Lower leg skin (tissue), 3 donors: Measurements from ENCODE around the gene NBAS.

Source experiments
- POLR2A ChIP-seq, 2 donors: fragments of 450-650 bp; IDR thresholded peaks; one replicate each; pipeline ENCODE4 v1.6.1; 2016 to 2017; ENCODE audit warnings: antibody characterized with exemption in 2 of 2, mild to moderate bottlenecking in 1 of 2, moderate library complexity in 1 of 2
- TF ChIP-seq, protein P1 (sequence below), 3 donors: fragments of 450-650 bp; IDR thresholded peaks; one replicate each; pipeline ENCODE4 v1.5.1; 2016; ENCODE audit warnings: antibody characterized with exemption in 3 of 3, mild to moderate bottlenecking in 3 of 3, moderate library complexity in 2 of 3

DNA sequence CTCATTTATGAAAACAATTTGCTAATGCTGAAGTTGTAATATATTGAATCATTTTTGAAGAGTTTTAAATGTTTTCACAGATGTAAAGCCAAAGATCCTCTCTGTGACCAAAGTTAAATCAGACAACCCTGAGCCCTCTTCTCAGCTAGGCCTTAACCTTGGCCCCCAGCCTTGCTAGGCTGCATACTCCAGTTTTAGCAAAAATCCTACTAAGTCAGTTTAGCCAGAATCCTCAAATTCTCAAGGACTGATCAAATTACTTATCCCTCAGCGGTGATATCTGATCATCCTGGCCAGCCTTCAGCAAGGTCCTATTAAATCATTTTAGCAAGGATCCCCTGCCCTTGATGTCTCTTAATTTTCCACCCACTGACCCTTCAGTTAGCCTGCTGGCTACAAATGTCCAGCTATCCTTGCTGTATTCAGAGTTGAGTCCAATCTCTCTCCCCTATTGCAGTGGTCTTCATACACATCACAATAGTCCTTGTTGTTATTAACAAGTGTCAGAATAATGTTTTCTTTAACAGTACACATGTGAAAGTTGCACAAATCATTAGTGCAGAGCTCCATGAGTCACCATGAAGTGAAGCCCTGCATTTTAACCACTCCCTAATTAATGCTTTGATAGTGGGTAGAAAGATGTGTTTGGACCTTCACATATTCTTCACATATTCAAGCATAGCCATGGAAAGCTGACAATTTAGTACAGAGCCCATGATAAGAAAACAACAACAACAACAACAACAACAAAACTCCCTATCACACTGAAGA lies 206.4 kb downstream of the NBAS start:
- TF ChIP-seq, protein P1, sequence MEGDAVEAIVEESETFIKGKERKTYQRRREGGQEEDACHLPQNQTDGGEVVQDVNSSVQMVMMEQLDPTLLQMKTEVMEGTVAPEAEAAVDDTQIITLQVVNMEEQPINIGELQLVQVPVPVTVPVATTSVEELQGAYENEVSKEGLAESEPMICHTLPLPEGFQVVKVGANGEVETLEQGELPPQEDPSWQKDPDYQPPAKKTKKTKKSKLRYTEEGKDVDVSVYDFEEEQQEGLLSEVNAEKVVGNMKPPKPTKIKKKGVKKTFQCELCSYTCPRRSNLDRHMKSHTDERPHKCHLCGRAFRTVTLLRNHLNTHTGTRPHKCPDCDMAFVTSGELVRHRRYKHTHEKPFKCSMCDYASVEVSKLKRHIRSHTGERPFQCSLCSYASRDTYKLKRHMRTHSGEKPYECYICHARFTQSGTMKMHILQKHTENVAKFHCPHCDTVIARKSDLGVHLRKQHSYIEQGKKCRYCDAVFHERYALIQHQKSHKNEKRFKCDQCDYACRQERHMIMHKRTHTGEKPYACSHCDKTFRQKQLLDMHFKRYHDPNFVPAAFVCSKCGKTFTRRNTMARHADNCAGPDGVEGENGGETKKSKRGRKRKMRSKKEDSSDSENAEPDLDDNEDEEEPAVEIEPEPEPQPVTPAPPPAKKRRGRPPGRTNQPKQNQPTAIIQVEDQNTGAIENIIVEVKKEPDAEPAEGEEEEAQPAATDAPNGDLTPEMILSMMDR (IDR thresholded peaks at IDR 0.05): no peak
- no peak for TF ChIP-seq POLR2A (IDR thresholded peaks at IDR 0.05)
